GM19240 (cell line): Measurements from ENCODE around the gene IYD.
"Not testable (repeated sequence)": the region's sequence is repeated elsewhere in the genome, so short reads cannot be mapped to it uniquely, and the experiment has no call there.

Source experiments
- DNase-seq: peaks from one replicate; pipeline ENCODE4 v3.0.0; 2011; ENCODE audit warnings: low spot score; ENCODE audit not compliant: insufficient read length

Gene IYD

DNA sequence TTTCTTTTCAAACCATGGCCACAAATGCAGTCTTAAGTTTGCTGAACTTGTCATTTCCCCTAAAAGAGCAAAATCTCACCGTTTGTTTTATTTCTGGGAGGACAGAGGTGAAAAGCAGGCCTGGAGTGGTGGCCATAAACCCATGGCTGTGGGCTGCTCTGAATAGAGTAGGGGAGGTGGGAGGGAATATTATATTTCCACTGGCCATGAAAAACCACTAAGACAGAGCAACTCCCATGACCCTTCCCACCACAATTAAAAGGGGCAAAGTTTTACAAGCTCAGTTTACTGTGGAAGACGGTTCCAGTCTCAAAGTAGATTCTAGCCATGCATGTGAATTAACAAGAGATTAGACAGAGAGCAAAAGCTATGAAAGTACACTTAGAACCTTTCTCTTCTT is 59.0 kb downstream of the IYD start:
- DNase-seq: no peak

DNA sequence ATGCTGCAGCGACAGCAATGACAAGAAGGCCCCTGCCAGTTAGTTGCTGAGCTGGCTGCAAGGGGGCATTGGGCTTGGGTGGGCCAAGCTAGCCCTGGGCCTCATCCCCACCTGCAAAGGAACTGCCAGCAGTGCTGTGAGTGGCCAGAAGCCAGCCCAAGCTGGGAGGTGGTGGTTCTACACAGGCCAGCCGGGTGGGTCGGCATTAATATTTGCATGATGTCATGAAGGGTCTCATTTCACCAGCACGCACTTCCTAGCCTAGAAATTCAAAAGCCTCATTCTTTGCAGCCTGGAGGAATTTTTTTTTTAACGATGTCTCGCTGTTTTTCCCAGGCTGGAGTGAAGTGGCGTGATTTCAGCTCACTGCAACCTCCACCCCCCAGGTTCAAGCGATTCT is 62.0 kb downstream of the IYD start:
- DNase-seq: no peak

DNA sequence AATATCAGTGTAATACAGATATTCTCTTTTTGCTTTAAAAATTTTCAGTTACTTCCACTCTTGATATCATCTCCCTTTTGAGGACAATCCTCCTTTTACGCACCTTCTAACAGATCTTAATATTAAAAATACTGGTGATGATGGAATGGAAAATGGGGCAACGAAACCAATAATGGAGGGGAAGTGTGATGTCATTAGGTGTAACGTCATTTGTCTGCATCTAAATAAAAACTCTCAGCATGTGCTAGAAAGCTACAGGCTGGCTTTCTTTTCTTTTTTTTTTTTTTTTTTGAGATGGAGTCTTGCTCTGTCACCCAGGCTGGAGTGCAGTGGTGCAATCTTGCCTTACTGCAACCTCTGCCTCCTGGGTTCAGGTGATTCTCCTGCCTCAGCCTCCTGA is 66.5 kb downstream of the IYD start:
- no peak for DNase-seq

DNA sequence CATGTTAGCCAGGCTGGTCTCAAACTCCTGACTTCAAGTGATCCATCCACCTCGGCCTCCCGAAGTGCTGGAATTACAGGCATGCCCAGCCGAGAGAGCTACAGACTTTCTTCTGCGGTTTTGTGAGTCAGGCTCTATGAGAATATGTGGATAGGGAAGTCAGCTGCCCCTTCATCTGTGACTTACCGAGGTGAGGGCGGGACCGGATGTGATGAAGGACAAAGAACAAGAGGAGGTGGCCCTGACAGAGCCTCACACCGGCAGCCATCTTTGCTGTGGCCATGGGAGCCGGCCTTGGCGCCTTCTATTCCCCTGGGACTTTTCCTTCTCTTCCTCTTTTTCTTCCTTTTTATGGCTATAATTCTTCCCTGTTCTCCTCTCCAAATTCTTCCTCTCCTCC is 67.0 kb downstream of the IYD start:
- DNase-seq: no peak

DNA sequence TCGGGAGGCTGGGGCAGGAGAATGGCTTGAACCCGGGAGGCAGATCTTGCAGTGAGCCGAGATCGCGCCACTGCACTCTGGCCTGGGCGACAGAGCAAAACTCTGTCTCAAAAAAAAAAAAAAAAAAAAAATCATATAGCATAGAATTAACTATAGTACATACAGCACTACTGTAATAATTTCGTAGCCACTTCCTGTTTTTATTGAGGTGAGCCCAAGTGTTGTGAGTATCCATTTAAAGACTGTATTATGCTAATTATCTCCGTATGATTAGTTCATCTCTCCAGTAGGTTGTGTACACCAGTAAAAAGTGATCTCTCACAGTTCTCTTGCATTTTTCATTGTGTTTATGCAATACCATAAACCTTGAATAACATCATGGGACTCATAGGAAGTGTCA is 70.6 kb downstream of the IYD start:
- no peak for DNase-seq

DNA sequence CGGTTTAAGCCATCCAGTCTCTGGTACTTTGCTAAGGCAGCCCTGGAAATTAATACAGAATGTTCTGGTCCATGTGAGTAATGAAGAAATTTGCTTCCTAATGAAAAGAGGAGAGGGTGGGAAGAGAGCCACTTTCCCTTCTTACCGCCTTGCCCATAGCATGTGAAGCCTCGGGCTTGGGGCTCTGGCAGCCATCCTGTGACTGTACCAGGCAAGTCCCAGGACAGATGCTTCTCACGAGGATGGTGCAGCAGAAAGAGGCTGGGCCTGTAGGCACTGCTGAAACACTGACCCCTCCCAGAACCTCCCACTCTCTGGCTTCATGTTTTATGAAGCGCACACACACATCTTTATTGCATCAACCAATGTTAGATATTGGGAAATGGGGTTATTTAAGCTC is 74.8 kb downstream of the IYD start:
- no peak for DNase-seq

DNA sequence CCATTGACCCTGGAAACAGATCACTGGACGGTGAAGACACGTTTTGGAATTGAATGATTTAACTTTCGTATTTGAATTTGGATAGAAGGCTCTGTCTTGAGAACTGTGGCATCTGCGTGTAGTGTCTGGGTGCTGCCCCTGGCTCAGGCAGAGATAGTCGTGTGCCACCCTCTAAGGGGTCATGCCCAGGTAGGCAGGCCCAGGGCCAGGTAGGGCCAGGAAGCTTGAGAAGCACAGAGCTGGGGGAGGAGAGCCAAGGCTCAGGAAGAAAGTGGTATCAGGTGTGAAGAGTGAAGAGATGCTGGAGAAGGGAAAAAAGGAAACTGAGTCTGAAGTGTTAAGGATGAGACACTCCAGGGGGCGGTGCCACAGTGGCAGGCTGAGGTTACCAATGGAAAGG is 75.5 kb downstream of the IYD start:
- DNase-seq: no peak

DNA sequence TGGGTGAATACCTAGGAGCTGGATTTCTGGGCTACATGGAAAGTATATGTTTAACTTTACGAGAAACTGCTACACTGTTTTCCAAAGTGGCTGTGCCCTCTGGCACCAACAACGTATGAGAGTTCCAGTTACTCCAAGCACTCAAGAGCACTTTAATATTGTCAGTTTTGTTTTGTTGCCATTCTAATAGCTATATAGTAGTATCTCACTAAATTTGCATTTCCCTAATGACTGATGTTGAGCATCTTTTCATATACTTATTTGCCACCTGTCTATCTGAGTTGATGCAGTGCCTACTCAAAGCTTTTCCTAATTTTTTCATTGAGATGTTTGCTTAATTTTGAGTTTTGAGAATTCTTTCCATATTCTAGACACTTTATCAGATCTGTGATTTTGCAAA is 76.7 kb downstream of the IYD start:
- DNase-seq: no peak

DNA sequence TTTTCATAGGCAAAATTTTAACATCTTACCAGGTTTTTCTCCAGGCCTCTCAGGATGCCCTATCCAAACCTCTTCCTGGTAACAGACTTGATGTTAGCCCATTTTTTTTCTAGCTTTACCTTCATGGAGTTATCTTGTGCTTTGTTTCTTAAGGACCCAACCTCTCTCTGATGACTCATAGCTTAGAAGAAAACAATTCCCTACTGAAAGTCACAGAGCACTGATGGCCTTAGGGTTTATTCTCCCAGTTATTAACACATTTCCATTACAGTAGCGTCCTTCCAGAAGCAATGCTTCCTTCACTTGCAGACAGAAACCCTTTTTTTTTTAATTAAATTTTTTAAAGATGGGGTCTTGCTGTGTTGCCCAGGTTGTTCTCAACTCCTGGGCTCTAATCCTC is 79.4 kb downstream of the IYD start:
- DNase-seq: no peak

DNA sequence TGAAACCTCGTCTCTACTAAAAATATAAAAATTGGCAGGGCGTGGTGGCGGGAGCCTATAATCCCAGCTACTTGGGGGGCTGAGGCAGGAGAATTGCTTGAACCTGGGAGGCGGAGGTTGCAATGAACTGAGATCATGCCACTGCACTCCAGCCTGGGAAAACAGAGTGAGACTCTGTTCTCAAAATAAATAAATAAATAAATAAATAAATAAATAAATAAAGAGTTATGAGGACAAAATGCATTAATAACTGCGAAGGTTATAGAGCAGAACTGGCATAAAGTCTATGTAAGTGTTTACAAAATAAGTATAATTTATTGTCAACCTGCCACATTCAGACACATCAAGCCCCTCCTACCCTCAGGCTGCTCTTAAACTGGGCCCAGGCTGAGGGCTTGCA is 80.2 kb downstream of the IYD start:
- not testable (repeated sequence) for DNase-seq

DNA sequence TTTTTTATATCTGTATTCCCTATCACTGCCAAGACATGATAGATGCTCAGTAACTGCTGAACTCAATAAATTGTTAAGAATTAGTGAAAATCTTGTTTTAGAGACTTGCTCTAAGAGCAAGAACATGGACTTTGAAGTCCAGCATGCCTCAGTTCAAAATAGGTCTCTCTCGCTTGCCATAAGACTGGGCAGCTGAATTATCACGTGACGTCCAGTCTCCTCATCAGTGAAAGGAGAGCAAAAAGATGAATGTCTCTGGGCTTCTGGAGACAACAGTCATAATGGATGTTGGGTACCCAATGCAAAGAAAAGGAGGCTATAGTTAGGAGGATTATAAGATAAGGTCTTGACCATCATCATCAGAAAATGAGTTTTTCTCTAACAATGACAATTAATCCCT is 82.1 kb downstream of the IYD start:
- DNase-seq: no peak

DNA sequence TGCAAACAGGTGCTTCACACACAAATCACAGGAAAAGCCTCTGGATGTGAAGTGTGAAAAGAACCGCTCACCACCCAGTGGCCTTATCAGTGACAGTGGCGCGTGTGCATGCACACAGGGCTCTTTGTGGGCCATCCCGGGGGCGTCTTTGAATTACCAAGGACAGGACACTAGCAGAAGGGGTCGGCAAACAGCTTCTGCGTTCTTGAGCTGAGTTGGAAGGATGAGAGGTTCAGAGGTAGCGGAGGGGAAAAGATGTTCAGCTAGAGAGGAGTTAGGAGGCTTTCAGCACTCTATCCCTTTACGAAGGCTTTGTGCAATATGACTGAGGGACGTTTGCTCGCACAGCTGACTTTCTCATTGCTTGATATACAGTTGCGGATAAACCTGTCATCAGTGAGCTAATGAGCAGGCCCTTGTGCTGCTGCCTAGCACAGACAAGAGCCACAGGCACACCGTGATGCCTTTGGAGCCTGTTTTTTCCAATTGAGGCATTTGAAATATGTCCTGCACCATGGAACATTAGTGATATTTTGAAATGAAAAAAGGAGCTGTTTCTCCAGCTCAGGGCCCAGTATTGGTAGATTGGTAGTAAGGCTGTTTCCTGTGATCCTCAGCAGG is 83.1 kb downstream of the IYD start:
- DNase-seq: no peak

DNA sequence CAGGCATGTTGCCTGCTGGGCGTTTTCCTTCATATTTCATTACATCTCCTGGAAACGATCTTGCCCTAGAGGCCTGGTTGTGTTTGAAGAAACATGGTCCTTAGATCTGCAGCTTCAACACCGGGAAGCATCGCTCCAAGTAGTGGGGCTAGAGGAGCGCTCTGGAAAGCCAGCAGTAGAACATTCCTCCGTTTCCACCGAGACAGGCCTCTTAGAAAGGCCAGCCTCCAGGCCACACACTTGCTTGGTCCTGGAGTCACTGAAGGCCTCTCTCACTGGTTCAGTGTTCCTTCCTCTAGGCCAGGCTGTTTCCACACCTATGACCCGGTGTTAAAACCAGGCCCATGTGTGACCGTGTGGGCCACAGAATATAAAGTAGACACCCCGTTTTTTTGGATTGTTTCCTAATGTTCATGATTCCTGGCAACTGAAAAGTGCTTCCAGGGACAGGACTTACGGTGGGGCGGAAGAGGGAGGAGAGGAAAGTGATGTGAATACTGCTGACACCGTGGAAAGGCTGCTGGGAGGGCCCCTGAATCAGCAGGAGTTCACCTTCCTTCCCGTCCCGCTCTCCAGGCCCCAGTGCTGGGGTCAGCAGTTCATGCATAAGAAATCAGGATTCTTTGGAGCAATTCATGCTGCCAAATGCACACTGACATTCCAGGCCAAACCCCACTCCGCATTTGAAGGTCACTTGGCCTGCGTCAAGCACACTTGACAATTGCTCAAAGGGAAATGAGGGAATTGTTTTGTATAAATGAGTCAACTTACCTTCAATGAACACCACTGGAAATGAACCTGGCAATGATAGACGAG is 83.8 kb downstream of the IYD start:
- no peak for DNase-seq

DNA sequence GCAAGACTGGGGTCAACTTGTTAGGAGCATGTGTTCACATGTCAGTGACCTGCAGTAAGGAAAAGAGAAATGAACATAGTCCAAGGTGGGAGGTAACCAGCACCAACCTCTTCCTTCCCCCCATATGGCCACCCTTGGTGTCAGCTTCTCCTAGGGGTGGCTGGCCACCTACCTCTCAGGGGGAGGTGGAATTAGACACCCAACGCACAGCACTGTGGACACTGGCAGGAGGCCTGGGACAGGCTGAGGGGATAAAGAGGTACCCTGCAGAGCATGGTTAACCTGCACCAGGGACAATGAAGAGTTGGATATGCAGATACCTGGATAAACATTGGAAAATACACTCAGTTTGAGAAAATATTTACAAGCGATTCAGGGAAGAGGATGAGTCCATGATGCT is 84.5 kb downstream of the IYD start:
- DNase-seq: no peak
